H9 (cell line): ENCODE measurements around the gene AJAP1. TPM values are rescaled to one million over a fixed set of nuclear protein-coding genes. Genes with fewer than 3 reads are reported as not detected.
A peak's percentile ranks its signal among the peaks of the same experiment; 100 is the strongest.

Experiments used
- DNase-seq: peaks from one replicate; pipeline ENCODE4 v3.0.0-alpha.2; 2017
- H2AFZ ChIP-seq: one replicate; pipeline ENCODE4 v1.6.1; 2013; ENCODE audit warnings: mild to moderate bottlenecking, low read length, control low read depth, moderate library complexity
- H2AK5ac ChIP-seq: 2 replicates; pipeline ENCODE4 v1.6.1; 2013; ENCODE audit warnings: low read length, control low read depth, mixed read lengths; ENCODE audit not compliant: insufficient read length
- H2BK120ac ChIP-seq: one replicate; pipeline ENCODE4 v1.6.1; 2013; ENCODE audit warnings: low read depth, mild to moderate bottlenecking, low read length, control low read depth, inconsistent platforms; ENCODE audit not compliant: poor library complexity, severe bottlenecking
- H2BK12ac ChIP-seq: 2 replicates; pipeline ENCODE4 v1.6.1; 2013; ENCODE audit warnings: low read length, control low read depth, mixed read lengths, low read depth; ENCODE audit not compliant: insufficient read length
- H2BK15ac ChIP-seq: 2 replicates; pipeline ENCODE4 v1.6.1; 2013; ENCODE audit warnings: low read depth, low read length, control low read depth
- H2BK20ac ChIP-seq: one replicate; pipeline ENCODE4 v1.6.1; 2013; ENCODE audit warnings: low read depth, mild to moderate bottlenecking, low read length, control low read depth, inconsistent platforms; ENCODE audit not compliant: poor library complexity, severe bottlenecking
- H2BK5ac ChIP-seq: 2 replicates; pipeline ENCODE4 v1.6.1; 2013; ENCODE audit warnings: low read length, control low read depth, mixed read lengths; ENCODE audit not compliant: insufficient read length
- H3K14ac ChIP-seq: 2 replicates; pipeline ENCODE4 v1.6.1; 2013; ENCODE audit warnings: low read length, control low read depth; ENCODE audit not compliant: insufficient read depth
- H3K18ac ChIP-seq: 2 replicates; pipeline ENCODE4 v1.6.1; 2013; ENCODE audit warnings: low read depth, mild to moderate bottlenecking, mixed read lengths, low read length, control low read depth; ENCODE audit not compliant: insufficient read length
- H3K23ac ChIP-seq: 2 replicates; pipeline ENCODE4 v1.6.1; 2013; ENCODE audit warnings: low read length, control low read depth, mixed read lengths, low read depth; ENCODE audit not compliant: insufficient read length
- H3K23me2 ChIP-seq: 2 replicates; pipeline ENCODE4 v1.6.1; 2013; ENCODE audit warnings: low read depth, mild to moderate bottlenecking, mixed read lengths, low read length, control low read depth; ENCODE audit not compliant: insufficient read length, poor library complexity, severe bottlenecking
- H3K27ac ChIP-seq: 2 replicates; pipeline ENCODE4 v1.5.1; 2013; ENCODE audit warnings: low read length, control low read depth, mixed read lengths, low read depth; ENCODE audit not compliant: insufficient read length
- H3K27me3 ChIP-seq: 2 replicates; pipeline ENCODE4 v1.6.1; 2013; ENCODE audit warnings: low read length, control low read depth, inconsistent platforms; ENCODE audit not compliant: insufficient read depth
- H3K4ac ChIP-seq: 2 replicates; pipeline ENCODE4 v1.6.1; 2013; ENCODE audit warnings: low read depth, mild to moderate bottlenecking, control low read depth, inconsistent platforms, low read length, moderate library complexity
- H3K4me1 ChIP-seq: 2 replicates; pipeline ENCODE4 v1.6.1; 2013; ENCODE audit warnings: low read length, control low read depth, inconsistent platforms; ENCODE audit not compliant: insufficient read depth
- H3K4me2 ChIP-seq: 2 replicates; pipeline ENCODE4 v1.6.1; 2013; ENCODE audit warnings: low read length, control low read depth, mixed read lengths; ENCODE audit not compliant: insufficient read length, insufficient read depth
- H3K56ac ChIP-seq: 2 replicates; pipeline ENCODE4 v1.6.1; 2013; ENCODE audit warnings: low read depth, mild to moderate bottlenecking, mixed read lengths, low read length, control low read depth; ENCODE audit not compliant: insufficient read length
- H3K79me1 ChIP-seq: 2 replicates; pipeline ENCODE4 v1.6.1; 2013; ENCODE audit warnings: low read depth, mild to moderate bottlenecking, moderate library complexity, low read length, control low read depth, inconsistent platforms; ENCODE audit not compliant: insufficient read depth, poor library complexity, severe bottlenecking
- H3K79me2 ChIP-seq: 2 replicates; pipeline ENCODE4 v1.6.1; 2013; ENCODE audit warnings: low read length, control low read depth, inconsistent platforms; ENCODE audit not compliant: insufficient read depth
- H3K9ac ChIP-seq: 2 replicates; pipeline ENCODE4 v1.6.1; 2013; ENCODE audit warnings: low read length, control low read depth, mixed read lengths; ENCODE audit not compliant: insufficient read length; ENCODE audit errors: extremely low read depth
- H3K9me3 ChIP-seq: one replicate; pipeline ENCODE4 v1.6.1; 2013; ENCODE audit warnings: low read depth, low read length, inconsistent platforms; ENCODE audit not compliant: control insufficient read depth
- H3T11ph ChIP-seq: one replicate; pipeline ENCODE4 v1.6.1; 2013; ENCODE audit warnings: mild to moderate bottlenecking, low read length, control low read depth, inconsistent platforms
- H4K20me1 ChIP-seq: one replicate; pipeline ENCODE4 v1.6.1; 2013; ENCODE audit not compliant: control insufficient read depth, insufficient read length, insufficient read depth
- H4K5ac ChIP-seq: 2 replicates; pipeline ENCODE4 v1.6.1; 2013; ENCODE audit warnings: low read depth, mild to moderate bottlenecking, mixed read lengths, low read length, control low read depth; ENCODE audit not compliant: insufficient read length
- H4K8ac ChIP-seq: replicated peaks from 2 replicates; pipeline ENCODE4 v1.6.1; 2013; ENCODE audit warnings: low read length, control low read depth, mixed read lengths, low read depth; ENCODE audit not compliant: insufficient read length
- H4K91ac ChIP-seq: 2 replicates; pipeline ENCODE4 v1.6.1; 2013; ENCODE audit warnings: low read depth, mild to moderate bottlenecking, moderate library complexity, mixed read lengths, low read length, control low read depth; ENCODE audit not compliant: insufficient read length
- H3K27ac Mint-ChIP-seq, 3 experiments: 2 replicates in 2 of 3; 3 replicates in 1 of 3; pipeline ENCODE4 v1.8.0; 2020 to 2021; ENCODE audit warnings: mixed read lengths in 3 of 3, mild to moderate bottlenecking in 1 of 3, moderate library complexity in 1 of 3
- H3K27me3 Mint-ChIP-seq: 2 replicates; pipeline ENCODE4 v1.8.0; 2021; ENCODE audit warnings: low read depth, mild to moderate bottlenecking, moderate library complexity, mixed read lengths
- H3K36me3 Mint-ChIP-seq, 3 experiments: 2 replicates in 2 of 3; 3 replicates in 1 of 3; pipeline ENCODE4 v1.8.0; 2020 to 2021; ENCODE audit warnings: low read depth in 3 of 3, mixed read lengths in 3 of 3; ENCODE audit not compliant: insufficient read depth in 1 of 3
- H3K4me1 Mint-ChIP-seq, 2 experiments: 2 replicates each; pipeline ENCODE4 v1.8.0; 2020; ENCODE audit warnings: mixed read lengths in 2 of 2
- H3K4me3 Mint-ChIP-seq, 2 experiments: 2 replicates in 1 of 2; 3 replicates in 1 of 2; pipeline ENCODE4 v1.8.0; 2020 to 2021; ENCODE audit warnings: mild to moderate bottlenecking in 2 of 2, mixed read lengths in 2 of 2, moderate library complexity in 1 of 2
- H3K9me3 Mint-ChIP-seq, 2 experiments: 2 replicates in 1 of 2; 3 replicates in 1 of 2; pipeline ENCODE4 v1.8.0; 2020; ENCODE audit warnings: mild to moderate bottlenecking in 2 of 2, mixed read lengths in 2 of 2, moderate library complexity in 1 of 2
- CTCF ChIP-seq: fragments of 200-600 bp; sonication (generic); conservative IDR thresholded peaks from 3 replicates; pipeline ENCODE4 v1.8.0; 2021; ENCODE audit warnings: antibody characterized with exemption, mild to moderate bottlenecking
- WGBS: extraction: QIAGEN DNeasy Blood & Tissue Kit; methylation state at CpG from one replicate; pipeline ENCODE4 v1.1.7; 2013; ENCODE audit warnings: missing lambda C conversion rate, low lambda C conversion rate, mixed read lengths; ENCODE audit not compliant: insufficient read length; ENCODE audit errors: extremely low coverage; 5-methylcytosine and 5-hydroxymethylcytosine counted together
- total RNA-seq: library from RNA; stranded (reverse); gene quantifications from 2 replicates; pipeline ENCODE4 v1.2.1, GENCODE V29; 2021

The AJAP1 gene
- total RNA-seq, 1 experiment from 2014 or later, result 8.6 TPM

DNA sequence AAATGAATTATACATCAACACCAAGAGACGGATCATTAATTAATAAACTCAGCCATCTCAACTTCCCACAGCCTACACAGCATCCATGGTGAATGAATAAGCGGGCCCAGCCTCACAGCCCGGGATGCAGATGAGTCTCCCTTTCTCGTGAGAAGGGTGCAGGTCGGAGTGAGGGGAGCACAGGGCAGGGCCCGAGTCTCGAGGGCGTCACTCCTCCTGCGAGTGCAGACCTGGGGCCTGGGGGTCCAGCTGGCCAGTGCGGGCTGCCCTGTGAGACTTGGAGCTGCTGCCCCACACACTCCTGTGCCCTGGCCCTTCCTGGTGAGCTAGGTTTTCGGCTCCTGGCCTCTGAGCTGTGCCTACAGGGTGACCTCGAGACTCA, 74.7 kb downstream of the AJAP1 start:
- Histone ChIP-seq H4K91ac (no peak overlapping the region), H2BK12ac (no peak overlapping the region), H3K4me1 (no peaks in the 10 kb centered on the region), H2BK120ac (no peak overlapping the region), H3K9ac (no peak overlapping the region), H3K14ac (no peak overlapping the region), H4K20me1 (no peaks in the 10 kb centered on the region), H3K79me1 (no peaks in the 10 kb centered on the region), H3K18ac (no peak overlapping the region), H3K4me2 (no peak overlapping the region), H3K79me2 (no peaks in the 10 kb centered on the region), H2AK5ac (no peak overlapping the region), H3K27ac (no peak overlapping the region), H2BK20ac (no peak overlapping the region), H3K23me2 (no peaks in the 10 kb centered on the region), H2BK15ac (no peak overlapping the region), H2BK5ac (no peak overlapping the region), H3K27me3 (no peaks in the 10 kb centered on the region), H4K8ac (no peak overlapping the region), H3K9me3 (no peaks in the 10 kb centered on the region), H4K5ac (no peak overlapping the region), H3T11ph (no peak overlapping the region), H2AFZ (no peak overlapping the region), H3K56ac (no peak overlapping the region), H3K4ac (no peak overlapping the region), H3K23ac (no peak overlapping the region)
- no peak overlapping the region for H3K4me3 Mint-ChIP-seq
- H3K36me3 Mint-ChIP-seq, result no peaks in the 10 kb centered on the region; a peak in 2 of 7 replicates
- peak overlapping the region in 2 of 3 experiments; percentile 34 to 78; a peak in 2 of 7 replicates for H3K27ac Mint-ChIP-seq
- no peak for TF ChIP-seq CTCF
- peaks cover 4% of the 10 kb centered on the region; the same call in 1 of the 2 replicates for H3K27me3 Mint-ChIP-seq
- H3K4me1 Mint-ChIP-seq, result peaks cover 7 to 13% of the 10 kb centered on the region in 2 experiments; a peak in 2 of 4 replicates
- H3K9me3 Mint-ChIP-seq, result no peaks in the 10 kb centered on the region
- WGBS, result no CpG with 5 or more reads among the region's 12 CpGs
- DNase-seq, result no peak
